Measurements from ENCODE around the gene LRIT2. TPM values are rescaled to one million over a fixed set of nuclear protein-coding genes. Genes with fewer than 3 reads are reported as not detected.

LRIT2 gene
- total RNA-seq, 1 donor from 2014 or later = not detected

GRCh38 chr10:84191106-84191505 lies 34.2 kb downstream of the LRIT2 start:
- Histone ChIP-seq H3K27me3 (ENCODE audit: low read depth) (peaks cover 79% of the 10 kb centered on the region), H3K36me3 (no peaks in the 10 kb centered on the region), H3K27ac (replicated peaks) (no peak overlapping the region), H3K4me3 (no peak overlapping the region), H3K9me3 (replicated peaks) (no peaks in the 10 kb centered on the region), H3K4me1 (peaks cover 20% of the 10 kb centered on the region)
- TF ChIP-seq, protein P1, sequence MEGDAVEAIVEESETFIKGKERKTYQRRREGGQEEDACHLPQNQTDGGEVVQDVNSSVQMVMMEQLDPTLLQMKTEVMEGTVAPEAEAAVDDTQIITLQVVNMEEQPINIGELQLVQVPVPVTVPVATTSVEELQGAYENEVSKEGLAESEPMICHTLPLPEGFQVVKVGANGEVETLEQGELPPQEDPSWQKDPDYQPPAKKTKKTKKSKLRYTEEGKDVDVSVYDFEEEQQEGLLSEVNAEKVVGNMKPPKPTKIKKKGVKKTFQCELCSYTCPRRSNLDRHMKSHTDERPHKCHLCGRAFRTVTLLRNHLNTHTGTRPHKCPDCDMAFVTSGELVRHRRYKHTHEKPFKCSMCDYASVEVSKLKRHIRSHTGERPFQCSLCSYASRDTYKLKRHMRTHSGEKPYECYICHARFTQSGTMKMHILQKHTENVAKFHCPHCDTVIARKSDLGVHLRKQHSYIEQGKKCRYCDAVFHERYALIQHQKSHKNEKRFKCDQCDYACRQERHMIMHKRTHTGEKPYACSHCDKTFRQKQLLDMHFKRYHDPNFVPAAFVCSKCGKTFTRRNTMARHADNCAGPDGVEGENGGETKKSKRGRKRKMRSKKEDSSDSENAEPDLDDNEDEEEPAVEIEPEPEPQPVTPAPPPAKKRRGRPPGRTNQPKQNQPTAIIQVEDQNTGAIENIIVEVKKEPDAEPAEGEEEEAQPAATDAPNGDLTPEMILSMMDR (IDR thresholded peaks at IDR 0.05; ENCODE audit: borderline replicate concordance) = no peak
- no peak for DNase-seq
- intact Hi-C loops (cut with micrococcal nuclease) = no loop called here

DNA sequence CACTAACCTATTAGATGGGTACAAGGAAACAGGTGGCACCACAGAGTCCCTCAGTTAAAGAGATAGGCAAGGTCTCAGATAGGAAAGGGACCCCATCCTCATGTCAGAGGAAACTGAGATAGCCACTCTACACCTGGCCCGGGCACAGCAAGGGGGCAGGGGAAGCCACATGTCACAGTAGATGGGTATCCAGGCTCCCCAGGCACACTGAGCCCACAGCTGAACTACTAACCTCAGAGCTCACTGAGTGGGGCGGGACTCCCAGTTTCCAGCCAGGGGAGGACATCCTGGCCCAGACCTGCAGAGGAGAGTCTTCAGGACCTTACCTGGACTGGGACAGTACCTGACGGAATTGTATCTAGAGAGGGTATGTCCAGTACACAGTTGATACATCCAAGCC lies 34.7 kb downstream of the LRIT2 start:
- DNase-seq = no peak
- Histone ChIP-seq H3K9me3 (replicated peaks) (no peaks in the 10 kb centered on the region), H3K27me3 (ENCODE audit: low read depth) (peaks cover 79% of the 10 kb centered on the region), H3K4me3 (no peak overlapping the region), H3K27ac (replicated peaks) (no peak overlapping the region), H3K4me1 (peaks cover 20% of the 10 kb centered on the region), H3K36me3 (no peaks in the 10 kb centered on the region)
- intact Hi-C loops (cut with micrococcal nuclease) = no loop called here
- TF ChIP-seq, protein P1 (IDR thresholded peaks at IDR 0.05; ENCODE audit: borderline replicate concordance) = no peak

DNA sequence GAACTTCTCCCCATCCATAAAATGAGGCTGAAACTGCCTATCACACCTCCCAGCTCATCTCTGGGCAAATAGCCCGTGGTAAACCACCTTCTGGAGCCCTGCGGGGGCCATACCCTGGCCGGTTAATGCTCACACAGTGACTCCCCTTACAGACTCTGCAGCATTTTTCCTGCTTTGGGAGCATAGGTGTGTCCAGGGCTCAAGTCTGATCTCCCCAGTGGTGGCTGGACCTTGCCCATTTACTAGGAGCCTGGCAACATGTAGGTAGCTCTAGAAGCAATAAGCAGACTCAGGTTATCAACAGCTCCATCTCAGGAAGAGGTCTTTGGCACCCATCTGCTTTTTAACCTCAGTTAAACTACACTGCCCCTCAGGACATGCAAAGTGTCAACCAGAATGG lies 36.5 kb downstream of the LRIT2 start:
- intact Hi-C loops (cut with micrococcal nuclease) = no loop called here
- no peaks in the 10 kb centered on the region for H3K9me3 ChIP-seq (replicated peaks)
- H3K27ac ChIP-seq (replicated peaks) = no peak overlapping the region
- no peak for DNase-seq
- no peaks in the 10 kb centered on the region for H3K36me3 ChIP-seq
- no peak overlapping the region for H3K4me3 ChIP-seq
- H3K4me1 ChIP-seq = peaks cover 2% of the 10 kb centered on the region
- TF ChIP-seq, protein P1 (IDR thresholded peaks at IDR 0.05; ENCODE audit: borderline replicate concordance) = no peak
- peaks cover 77% of the 10 kb centered on the region for H3K27me3 ChIP-seq (ENCODE audit: low read depth)

- Histone ChIP-seq H3K4me3 (no peak overlapping the region), H3K36me3 (no peaks in the 10 kb centered on the region), H3K27me3 (ENCODE audit: low read depth) (peaks cover 55% of the 10 kb centered on the region), H3K27ac (replicated peaks) (no peak overlapping the region), H3K9me3 (replicated peaks) (no peaks in the 10 kb centered on the region), H3K4me1 (no peaks in the 10 kb centered on the region)
- intact Hi-C loops (cut with micrococcal nuclease) = no loop called here
- DNase-seq = no peak
- TF ChIP-seq, protein P1 (IDR thresholded peaks at IDR 0.05; ENCODE audit: borderline replicate concordance) = no peak
Observed at GRCh38 chr10:84185526-84186175, 39.7 kb downstream of the LRIT2 start.

DNA sequence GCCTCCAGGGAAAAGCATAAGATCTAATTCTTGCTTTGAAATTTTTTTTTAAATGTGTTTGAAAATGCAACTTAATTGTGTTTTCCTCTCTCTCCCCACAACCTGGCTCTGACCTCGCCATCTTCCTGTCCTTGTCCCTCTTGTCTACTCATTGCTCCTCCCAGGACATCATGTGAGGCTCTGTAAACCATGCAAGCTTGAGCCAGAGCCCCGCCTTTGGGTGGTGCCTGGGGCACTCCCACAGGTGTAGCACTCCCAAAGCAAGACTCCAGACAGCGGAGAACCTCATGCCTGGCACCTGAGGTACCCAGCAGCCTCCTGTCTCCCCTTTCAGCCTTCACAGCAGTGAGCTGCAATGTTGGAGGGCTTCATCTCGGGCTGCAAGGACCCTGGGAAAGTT lies 40.8 kb downstream of the LRIT2 start:
- TF ChIP-seq, protein P1 (IDR thresholded peaks at IDR 0.05; ENCODE audit: borderline replicate concordance) = no peak
- Histone ChIP-seq H3K36me3 (no peaks in the 10 kb centered on the region), H3K27me3 (ENCODE audit: low read depth) (peaks cover 44% of the 10 kb centered on the region), H3K4me3 (no peak overlapping the region), H3K27ac (replicated peaks) (no peak overlapping the region), H3K4me1 (no peaks in the 10 kb centered on the region), H3K9me3 (replicated peaks) (no peaks in the 10 kb centered on the region)
- intact Hi-C loops (cut with micrococcal nuclease) = no loop called here
- DNase-seq = no peak
